HG03378 (cell line): Measurements from ENCODE around the gene MKS1.
A peak's percentile ranks its signal among the peaks of the same experiment; 100 is the strongest.

Source experiments
- ATAC-seq: cut with Tn5 transposase; IDR thresholded peaks from one replicate; pipeline ENCODE4 v1.9.1; 2021; ENCODE audit warnings: mild to moderate bottlenecking, moderate library complexity; ENCODE audit not compliant: unreplicated experiment

Gene MKS1

GRCh38 chr17:58219007-58219788 lies at the start of gene MKS1:
MKS1 (minus strand) TSS chr17:58219255; CDS start chr17:58219230, 25 bp downstream.
- peak; percentile 84 for ATAC-seq

GRCh38 chr17:58268326-58268725 lies 49.3 kb upstream of the MKS1 start:
- ATAC-seq: no peak

GRCh38 chr17:58267347-58268324 lies 48.6 kb upstream of the MKS1 start:
- no peak for ATAC-seq

- ATAC-seq: no peak
These were observed 47.1 kb upstream of the MKS1 start for GRCh38 chr17:58265902-58266875.

- no peak for ATAC-seq
These were observed 46.2 kb upstream of the MKS1 start for GRCh38 chr17:58265271-58265670.

GRCh38 chr17:58264407-58265103 lies 45.5 kb upstream of the MKS1 start:
- no peak for ATAC-seq

GRCh38 chr17:58263773-58264172 lies 44.7 kb upstream of the MKS1 start:
- no peak for ATAC-seq

GRCh38 chr17:58262149-58262548 lies 43.1 kb upstream of the MKS1 start:
- ATAC-seq: no peak

- no peak for ATAC-seq
These were observed 35.7 kb upstream of the MKS1 start for GRCh38 chr17:58254803-58255202.

GRCh38 chr17:58253082-58253481 lies 34.0 kb upstream of the MKS1 start:
- no peak for ATAC-seq

- no peak for ATAC-seq
These were observed 33.1 kb upstream of the MKS1 start for GRCh38 chr17:58252141-58252540.

GRCh38 chr17:58250344-58251011 lies 31.4 kb upstream of the MKS1 start:
- no peak for ATAC-seq

- ATAC-seq: no peak
These were observed 30.4 kb upstream of the MKS1 start for GRCh38 chr17:58249270-58250133.

GRCh38 chr17:58248955-58249269 lies 29.9 kb upstream of the MKS1 start:
- no peak for ATAC-seq

GRCh38 chr17:58247511-58248363 lies 28.7 kb upstream of the MKS1 start:
- ATAC-seq: no peak

- no peak for ATAC-seq
These were observed 27.7 kb upstream of the MKS1 start for GRCh38 chr17:58246781-58247180.

- ATAC-seq: no peak
These were observed 27.2 kb upstream of the MKS1 start for GRCh38 chr17:58246104-58246740.
